Neural cell (in vitro differentiated cells): Measurements from ENCODE around the gene DOK4. TPM values are rescaled to one million over a fixed set of nuclear protein-coding genes. Genes with fewer than 3 reads are reported as not detected.

Source experiments
- H2AFZ ChIP-seq: fragments of 200-600, 300-800 bp; sonication (generic), shearing (Covaris generic); 2 replicates; pipeline ENCODE4 v1.6.0; 2014; ENCODE audit warnings: low read depth, mild to moderate bottlenecking, antibody characterized with exemption, low read length, moderate library complexity
- H3F3A ChIP-seq: fragments of 200-600 bp; shearing (Covaris generic); 2 replicates; pipeline ENCODE4 v1.6.1; 2016; ENCODE audit warnings: mild to moderate bottlenecking, moderate library complexity, mixed read lengths, antibody characterized with exemption, low read length; ENCODE audit not compliant: insufficient read depth, poor library complexity, severe bottlenecking
- H3K27ac ChIP-seq: fragments of 200-600, 300-800 bp; sonication (generic), shearing (Covaris generic); 2 replicates; pipeline ENCODE4 v1.5.1; 2014; ENCODE audit warnings: mild to moderate bottlenecking, low read length, moderate library complexity
- H3K27me3 ChIP-seq: fragments of 300-800, 200-600 bp; sonication (generic), shearing (Covaris generic); 2 replicates; pipeline ENCODE4 v1.6.0; 2014; ENCODE audit warnings: mild to moderate bottlenecking, low read depth, low read length, moderate library complexity; ENCODE audit not compliant: insufficient read depth
- H3K36me3 ChIP-seq: fragments of 300-800, 200-600 bp; sonication (generic), shearing (Covaris generic); 2 replicates; pipeline ENCODE4 v1.5.1; 2014; ENCODE audit warnings: mild to moderate bottlenecking, antibody characterized with exemption, low read length, moderate library complexity; ENCODE audit not compliant: insufficient read depth
- H3K4me2 ChIP-seq: fragments of 300-800, 200-600 bp; sonication (generic), shearing (Covaris generic); 2 replicates; pipeline ENCODE4 v1.6.0; 2014; ENCODE audit warnings: mild to moderate bottlenecking, low read length
- H3K4me3 ChIP-seq: fragments of 300-800, 200-600 bp; sonication (generic), shearing (Covaris generic); 2 replicates; pipeline ENCODE4 v1.5.1; 2014; ENCODE audit warnings: mild to moderate bottlenecking, low read length, moderate library complexity
- H3K79me2 ChIP-seq: fragments of 200-600 bp; shearing (Covaris generic); replicated peaks from 2 replicates; pipeline ENCODE4 v1.6.0; 2014; ENCODE audit warnings: mild to moderate bottlenecking, low read length, moderate library complexity; ENCODE audit not compliant: insufficient read depth
- H3K9ac ChIP-seq: fragments of 300-800, 200-600 bp; sonication (generic), shearing (Covaris generic); 2 replicates; pipeline ENCODE4 v1.6.1; 2016; ENCODE audit warnings: mild to moderate bottlenecking, low read length, mixed read lengths
- H3K9me2 ChIP-seq: fragments of 200-600 bp; shearing (Covaris generic); 2 replicates; pipeline ENCODE4 v1.6.1; 2016; ENCODE audit warnings: mild to moderate bottlenecking, low read length, mixed read lengths; ENCODE audit not compliant: insufficient read depth
- H3K9me3 ChIP-seq: fragments of 200-600, 300-800 bp; sonication (generic), shearing (Covaris generic); 2 replicates; pipeline ENCODE4 v1.6.1; 2016; ENCODE audit warnings: mild to moderate bottlenecking, mixed run types, low read length, moderate library complexity, mixed read lengths
- H4K20me1 ChIP-seq: fragments of 200-600 bp; shearing (Covaris generic); 2 replicates; pipeline ENCODE4 v1.6.1; 2016; ENCODE audit warnings: mild to moderate bottlenecking, mixed run types; ENCODE audit not compliant: insufficient read depth
- CTCF ChIP-seq: fragments of 450-650 bp; IDR thresholded peaks from 2 replicates; pipeline ENCODE4 v1.5.1; 2014; ENCODE audit warnings: antibody characterized with exemption, mild to moderate bottlenecking, moderate library complexity; ENCODE audit not compliant: poor library complexity, severe bottlenecking
- EP300 ChIP-seq: fragments of 450-650 bp; conservative IDR thresholded peaks from 2 replicates; pipeline ENCODE4 v1.6.1; 2014; ENCODE audit warnings: antibody characterized with exemption, mild to moderate bottlenecking, moderate library complexity; ENCODE audit not compliant: poor library complexity, severe bottlenecking
- EZH2 ChIP-seq: fragments of 200-600, 300-800 bp; shearing (Covaris generic), sonication (generic); IDR thresholded peaks from 2 replicates; pipeline ENCODE4 v1.6.1; 2014; ENCODE audit warnings: antibody characterized with exemption, low read length, borderline replicate concordance, mild to moderate bottlenecking; ENCODE audit not compliant: insufficient read depth, poor library complexity, severe bottlenecking
- MXI1 ChIP-seq: fragments of 450-650 bp; conservative IDR thresholded peaks from 2 replicates; pipeline ENCODE4 v1.6.1; 2014; ENCODE audit warnings: antibody characterized with exemption, mild to moderate bottlenecking; ENCODE audit not compliant: poor library complexity, severe bottlenecking
- POLR2AphosphoS5 ChIP-seq: IDR thresholded peaks from 2 replicates; pipeline ENCODE4 v1.6.1; 2012
- RAD21 ChIP-seq: fragments of 450-650 bp; conservative IDR thresholded peaks from 2 replicates; pipeline ENCODE4 v1.6.1; 2014; ENCODE audit warnings: antibody characterized with exemption, mild to moderate bottlenecking, moderate library complexity
- REST ChIP-seq: IDR thresholded peaks from 2 replicates; pipeline ENCODE4 v1.6.1; 2012; ENCODE audit warnings: borderline replicate concordance
- SMC3 ChIP-seq: fragments of 450-650 bp; conservative IDR thresholded peaks from 2 replicates; pipeline ENCODE4 v1.6.1; 2014; ENCODE audit warnings: antibody characterized with exemption, mild to moderate bottlenecking, moderate library complexity; ENCODE audit not compliant: poor library complexity
- TAF1 ChIP-seq: IDR thresholded peaks from 2 replicates; pipeline ENCODE4 v1.6.1; 2012; ENCODE audit warnings: low read depth
- polyA plus RNA-seq: library from polyadenylated mRNA; depleted of rRNA; stranded (reverse); fragments of >200 nt; gene quantifications from 2 replicates; pipeline ENCODE4 v1.2.3, GENCODE V29; 2014

The DOK4 gene
- polyA plus RNA-seq, 1 donor from 2014 or later = 214 TPM

GRCh38 chr16:57424583-57424982, 61.7 kb downstream of the DOK4 start:
- Histone ChIP-seq H3K27me3 (no peaks in the 10 kb centered on the region), H3K4me2 (no peak overlapping the region), H3K79me2 (no peaks in the 10 kb centered on the region), H3K27ac (no peak overlapping the region), H3F3A (no peaks in the 10 kb centered on the region), H3K9me3 (no peaks in the 10 kb centered on the region), H3K9me2 (no peaks in the 10 kb centered on the region), H3K9ac (no peak overlapping the region), H3K36me3 (no peaks in the 10 kb centered on the region), H3K4me3 (no peak overlapping the region), H4K20me1 (no peaks in the 10 kb centered on the region), H2AFZ (no peak overlapping the region)
- no peak for TF ChIP-seq POLR2AphosphoS5
- TF ChIP-seq EZH2 = no peak
- no peak for TF ChIP-seq EP300
- TF ChIP-seq CTCF = no peak

GRCh38 chr16:57423152-57423551, 63.1 kb downstream of the DOK4 start:
- no peak overlapping the region for H3K4me2 ChIP-seq
- no peak overlapping the region for H3K27ac ChIP-seq

More at GRCh38 chr16:57423152-57423551, 63.1 kb downstream of the DOK4 start:
- no peaks in the 10 kb centered on the region for H4K20me1 ChIP-seq
- H3K36me3 ChIP-seq = no peaks in the 10 kb centered on the region
- no peaks in the 10 kb centered on the region for H3F3A ChIP-seq
- H2AFZ ChIP-seq = no peak overlapping the region
- H3K27me3 ChIP-seq = no peaks in the 10 kb centered on the region
- H3K79me2 ChIP-seq = no peaks in the 10 kb centered on the region
- TF ChIP-seq TAF1 = no peak
- no peak for TF ChIP-seq RAD21
- TF ChIP-seq MXI1 = no peak
- TF ChIP-seq EZH2 = no peak
- TF ChIP-seq EP300 = no peak
- no peak for TF ChIP-seq CTCF
- TF ChIP-seq POLR2AphosphoS5 = no peak
- no peak for TF ChIP-seq REST
- TF ChIP-seq SMC3 = no peak
- H3K9me3 ChIP-seq = no peaks in the 10 kb centered on the region
- no peak overlapping the region for H3K9ac ChIP-seq
- no peak overlapping the region for H3K4me3 ChIP-seq
- no peaks in the 10 kb centered on the region for H3K9me2 ChIP-seq
